HCT116 (cell line): ENCODE data around the gene ETNK1. TPM values are rescaled to one million over a fixed set of nuclear protein-coding genes. Genes with fewer than 3 reads are reported as not detected.

Source experiments
- ATAC-seq: fragments of 200-7000 bp; cut with Tn5 transposase; 2 replicates; pipeline ENCODE4 v1.9.1; 2020; ENCODE audit warnings: mild to moderate bottlenecking, moderate library complexity
- BruUV-seq: library from RNA; stranded (reverse); fragments of 400-500 nt; replicated peaks from 2 replicates; lab custom pipeline; 2021; lab: Mats Ljungman, UMichigan
- CTCF ChIA-PET: fragments of 300-600 bp; sonication (Branson Sonifier 250); formaldehyde crosslinking; loops from one replicate; lab custom pipeline; 2021; ENCODE audit warnings: antibody characterized with exemption; lab: Charles Lee
- POLR2A ChIA-PET: fragments of 300-600, 350-600 bp; sonication (Branson Sonifier 250); formaldehyde crosslinking; loops from one replicate; lab custom pipeline; 2021; ENCODE audit warnings: antibody characterized with exemption; lab: Charles Lee
- RAD21 ChIA-PET, 2 experiments: fragments of 300-600 bp; sonication (Branson Sonifier 250); formaldehyde crosslinking; loops; one replicate each; lab custom pipeline; 2023; ENCODE audit warnings: low total read pairs in 2 of 2; ENCODE audit not compliant: uncharacterized antibody in 2 of 2, unreplicated experiment in 2 of 2, low non-redundant PET in 1 of 2; lab: Charles Lee
- DNase-seq: peaks from one replicate; pipeline ENCODE4 v3.0.0-alpha.2; 2010; ENCODE audit warnings: low read depth, low spot score
- H2AFZ ChIP-seq: fragments of 200-600 bp; shearing (Covaris generic), sonication (generic); 2 replicates; pipeline ENCODE4 v1.6.1; 2017; ENCODE audit warnings: low read depth, mixed run types, mixed read lengths, antibody characterized with exemption, low read length; ENCODE audit not compliant: poor library complexity, severe bottlenecking
- H3K27ac ChIP-seq: 2 replicates; pipeline ENCODE4 v1.5.1; 2012; ENCODE audit warnings: low read depth, low read length
- H3K27me3 ChIP-seq: fragments of 200-600 bp; sonication (generic); 2 replicates; pipeline ENCODE4 v1.6.1; 2016; ENCODE audit warnings: mixed run types, low read length, mixed read lengths; ENCODE audit not compliant: insufficient read depth
- H3K36me3 ChIP-seq, 2 experiments: fragments of 200-500 bp in 1 of 2; fragments of 200-600 bp in 1 of 2; sonication (Bioruptor generic) in 1 of 2; sonication (generic) in 1 of 2; 2 replicates each; pipeline versions ENCODE4 v1.5.1 to v1.6.1; 2014 to 2016; ENCODE audit warnings: low read length in 2 of 2, inconsistent platforms in 1 of 2, mixed read lengths in 1 of 2, mixed run types in 1 of 2; ENCODE audit not compliant: insufficient read depth in 2 of 2, control insufficient read depth in 1 of 2
- H3K4me1 ChIP-seq, 2 experiments: fragments of 200-600 bp in 1 of 2; sonication (generic) in 1 of 2; 2 replicates each; pipeline versions ENCODE4 v1.5.1 to v1.6.1; 2012 to 2017; ENCODE audit warnings: low read length in 2 of 2, inconsistent platforms in 1 of 2, mild to moderate bottlenecking in 1 of 2, mixed read lengths in 1 of 2, mixed run types in 1 of 2, moderate library complexity in 1 of 2; ENCODE audit not compliant: insufficient read depth in 2 of 2, control insufficient read depth in 1 of 2
- H3K4me2 ChIP-seq: fragments of 200-600 bp; sonication (generic); 2 replicates; pipeline ENCODE4 v1.6.1; 2017; ENCODE audit warnings: mixed run types, low read length, mixed read lengths
- H3K4me3 ChIP-seq, 2 experiments: fragments of 200-600 bp in 1 of 2; sonication (generic) in 1 of 2; replicated peaks in 1 of 2; 2 replicates each; pipeline ENCODE4 v1.5.1; 2011 to 2016; ENCODE audit warnings: low read length in 2 of 2, control low read depth in 1 of 2, low read depth in 1 of 2, mild to moderate bottlenecking in 1 of 2, mixed read lengths in 1 of 2, mixed run types in 1 of 2
- H3K79me2 ChIP-seq: fragments of 200-600 bp; sonication (generic); 2 replicates; pipeline ENCODE4 v1.6.1; 2017; ENCODE audit warnings: mild to moderate bottlenecking, mixed run types, low read length, moderate library complexity, mixed read lengths; ENCODE audit not compliant: insufficient read depth
- H3K9ac ChIP-seq: fragments of 200-600 bp; sonication (generic); 2 replicates; pipeline ENCODE4 v1.6.1; 2016; ENCODE audit warnings: low read length, mixed read lengths
- H3K9me2 ChIP-seq: fragments of 200-600 bp; sonication (generic), shearing (Covaris generic); 2 replicates; pipeline ENCODE4 v1.6.1; 2017; ENCODE audit warnings: mixed run types, mild to moderate bottlenecking, moderate library complexity; ENCODE audit not compliant: insufficient read depth
- H3K9me3 ChIP-seq, 2 experiments: fragments of 200-500 bp in 1 of 2; fragments of 200-600 bp in 1 of 2; sonication (Bioruptor generic) in 1 of 2; sonication (generic) in 1 of 2; 2 replicates each; pipeline ENCODE4 v1.6.1; 2014 to 2017; ENCODE audit warnings: low read length in 2 of 2, mixed read lengths in 2 of 2, inconsistent platforms in 1 of 2, low read depth in 1 of 2, mild to moderate bottlenecking in 1 of 2, mixed run types in 1 of 2, moderate library complexity in 1 of 2; ENCODE audit not compliant: control insufficient read depth in 1 of 2, insufficient read depth in 1 of 2
- H4K20me1 ChIP-seq: fragments of 200-600 bp; sonication (generic), shearing (Covaris generic); 2 replicates; pipeline ENCODE4 v1.6.1; 2017; ENCODE audit warnings: mixed run types, mild to moderate bottlenecking, moderate library complexity; ENCODE audit not compliant: insufficient read depth
- EZH2phosphoT487 ChIP-seq: fragments of 200-600 bp; IDR thresholded peaks from 2 replicates; pipeline ENCODE4 v1.6.1; 2018; ENCODE audit warnings: antibody characterized with exemption, borderline replicate concordance
- FOSL1 ChIP-seq: IDR thresholded peaks from 2 replicates; pipeline ENCODE4 v1.6.1; 2012; ENCODE audit warnings: low read depth
- SP1 ChIP-seq: IDR thresholded peaks from 2 replicates; pipeline ENCODE4 v1.6.1; 2012; ENCODE audit warnings: low read depth
- ZFX ChIP-seq: fragments of 450-650 bp; IDR thresholded peaks from 2 replicates; pipeline ENCODE4 v1.6.1; 2017
- intact Hi-C: fragments of 100-400 bp; cut with micrococcal nuclease; formaldehyde crosslinking; loops from 2 replicates; pipeline ENCODE4 v1.10.0; 2022
- total RNA-seq: library from RNA; stranded (reverse); gene quantifications from one replicate; pipeline ENCODE4 v1.2.1, GENCODE V29; 2021; ENCODE audit not compliant: unreplicated experiment
- TF ChIP-seq, protein P1 (sequence below), 3 experiments: fragments of 200-600 bp in 1 of 3; sonication (generic) in 1 of 3; IDR thresholded peaks in 2 of 3; conservative IDR thresholded peaks in 1 of 3; 2 replicates each; pipeline ENCODE4 v1.5.1; 2012 to 2017; ENCODE audit warnings: low read depth in 2 of 3, low read length in 2 of 3, antibody characterized with exemption in 1 of 3, borderline replicate concordance in 1 of 3, control low read depth in 1 of 3, mild to moderate bottlenecking in 1 of 3, mixed read lengths in 1 of 3, mixed run types in 1 of 3, moderate library complexity in 1 of 3; ENCODE audit not compliant: insufficient read depth in 1 of 3
- TF ChIP-seq, protein P2 (sequence below): IDR thresholded peaks from 2 replicates; pipeline ENCODE4 v1.6.1; 2012; ENCODE audit warnings: low read depth

The ETNK1 gene
- total RNA-seq, 1 experiment from 2014 or later, result 83.6 TPM

DNA sequence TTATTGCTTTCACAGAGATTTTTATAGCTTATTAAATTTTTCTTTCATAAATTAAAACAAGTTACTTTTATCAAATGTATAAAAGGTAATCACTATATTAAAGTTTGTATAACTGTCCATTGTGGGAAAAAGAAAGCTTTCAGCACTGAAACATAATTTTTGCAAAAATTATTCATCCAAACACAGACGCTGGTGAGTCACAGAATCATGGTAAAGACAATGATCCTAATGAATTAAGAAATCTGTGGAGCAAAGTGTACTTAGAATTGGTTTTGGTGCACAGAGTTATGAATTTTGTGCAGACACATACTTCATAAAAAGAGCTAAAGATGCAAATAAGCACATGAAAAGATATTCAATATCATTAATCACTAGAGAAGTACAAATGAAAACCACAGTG is 48.9 kb upstream of the ETNK1 start:
- Histone ChIP-seq H3K4me3 (no peak overlapping the region), H3K4me2 (no peak overlapping the region), H3K9ac (no peak overlapping the region), H3K4me1 (no peaks in the 10 kb centered on the region)
- TF ChIP-seq EZH2phosphoT487 (no peak), ZFX (no peak), FOSL1 (no peak), SP1 (no peak)
- TF ChIP-seq, protein P1, sequence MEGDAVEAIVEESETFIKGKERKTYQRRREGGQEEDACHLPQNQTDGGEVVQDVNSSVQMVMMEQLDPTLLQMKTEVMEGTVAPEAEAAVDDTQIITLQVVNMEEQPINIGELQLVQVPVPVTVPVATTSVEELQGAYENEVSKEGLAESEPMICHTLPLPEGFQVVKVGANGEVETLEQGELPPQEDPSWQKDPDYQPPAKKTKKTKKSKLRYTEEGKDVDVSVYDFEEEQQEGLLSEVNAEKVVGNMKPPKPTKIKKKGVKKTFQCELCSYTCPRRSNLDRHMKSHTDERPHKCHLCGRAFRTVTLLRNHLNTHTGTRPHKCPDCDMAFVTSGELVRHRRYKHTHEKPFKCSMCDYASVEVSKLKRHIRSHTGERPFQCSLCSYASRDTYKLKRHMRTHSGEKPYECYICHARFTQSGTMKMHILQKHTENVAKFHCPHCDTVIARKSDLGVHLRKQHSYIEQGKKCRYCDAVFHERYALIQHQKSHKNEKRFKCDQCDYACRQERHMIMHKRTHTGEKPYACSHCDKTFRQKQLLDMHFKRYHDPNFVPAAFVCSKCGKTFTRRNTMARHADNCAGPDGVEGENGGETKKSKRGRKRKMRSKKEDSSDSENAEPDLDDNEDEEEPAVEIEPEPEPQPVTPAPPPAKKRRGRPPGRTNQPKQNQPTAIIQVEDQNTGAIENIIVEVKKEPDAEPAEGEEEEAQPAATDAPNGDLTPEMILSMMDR (IDR thresholded peaks at IDR 0.05 in 2 of 3, conservative IDR thresholded peaks at IDR 0.05 in 1 of 3; ENCODE audit: borderline replicate concordance in 1 of 3, insufficient read depth in 1 of 3, low read depth in 2 of 3, low read length in 2 of 3), result no peak
- TF ChIP-seq, protein P2, sequence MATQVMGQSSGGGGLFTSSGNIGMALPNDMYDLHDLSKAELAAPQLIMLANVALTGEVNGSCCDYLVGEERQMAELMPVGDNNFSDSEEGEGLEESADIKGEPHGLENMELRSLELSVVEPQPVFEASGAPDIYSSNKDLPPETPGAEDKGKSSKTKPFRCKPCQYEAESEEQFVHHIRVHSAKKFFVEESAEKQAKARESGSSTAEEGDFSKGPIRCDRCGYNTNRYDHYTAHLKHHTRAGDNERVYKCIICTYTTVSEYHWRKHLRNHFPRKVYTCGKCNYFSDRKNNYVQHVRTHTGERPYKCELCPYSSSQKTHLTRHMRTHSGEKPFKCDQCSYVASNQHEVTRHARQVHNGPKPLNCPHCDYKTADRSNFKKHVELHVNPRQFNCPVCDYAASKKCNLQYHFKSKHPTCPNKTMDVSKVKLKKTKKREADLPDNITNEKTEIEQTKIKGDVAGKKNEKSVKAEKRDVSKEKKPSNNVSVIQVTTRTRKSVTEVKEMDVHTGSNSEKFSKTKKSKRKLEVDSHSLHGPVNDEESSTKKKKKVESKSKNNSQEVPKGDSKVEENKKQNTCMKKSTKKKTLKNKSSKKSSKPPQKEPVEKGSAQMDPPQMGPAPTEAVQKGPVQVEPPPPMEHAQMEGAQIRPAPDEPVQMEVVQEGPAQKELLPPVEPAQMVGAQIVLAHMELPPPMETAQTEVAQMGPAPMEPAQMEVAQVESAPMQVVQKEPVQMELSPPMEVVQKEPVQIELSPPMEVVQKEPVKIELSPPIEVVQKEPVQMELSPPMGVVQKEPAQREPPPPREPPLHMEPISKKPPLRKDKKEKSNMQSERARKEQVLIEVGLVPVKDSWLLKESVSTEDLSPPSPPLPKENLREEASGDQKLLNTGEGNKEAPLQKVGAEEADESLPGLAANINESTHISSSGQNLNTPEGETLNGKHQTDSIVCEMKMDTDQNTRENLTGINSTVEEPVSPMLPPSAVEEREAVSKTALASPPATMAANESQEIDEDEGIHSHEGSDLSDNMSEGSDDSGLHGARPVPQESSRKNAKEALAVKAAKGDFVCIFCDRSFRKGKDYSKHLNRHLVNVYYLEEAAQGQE, result no peak
- TF ChIP-seq, all 23 proteins: peak for 0
- Histone ChIP-seq H3K36me3 (no peaks in the 10 kb centered on the region), H3K27me3 (no peaks in the 10 kb centered on the region), H3K27ac (no peak overlapping the region), H4K20me1 (no peaks in the 10 kb centered on the region), H3K9me3 (no peaks in the 10 kb centered on the region; a peak in 1 of 4 replicates), H3K79me2 (no peaks in the 10 kb centered on the region), H3K9me2 (no peaks in the 10 kb centered on the region), H2AFZ (no peak overlapping the region)
- RAD21 ChIA-PET, result interaction anchor here in 1 of 2 experiments (0.6 kb wide), 1 partner anchor 9 kb away, joined by 3 read pairs; no protein-coding TSS in a partner anchor
- ATAC-seq, result no peak
- BruUV-seq, result no TSS peak
- intact Hi-C loops, result no loop called here
- DNase-seq, result no peak
- POLR2A ChIA-PET, result no interaction called here
- CTCF ChIA-PET, result no interaction called here
